ENCODE measurements around the gene ENDOV.

The ENDOV gene

GRCh38 chr17:80416260-80416939 lies 1.4 kb downstream of the ENDOV start:
- no peak for TF ChIP-seq ZNF274 (IDR thresholded peaks at IDR 0.05; ENCODE audit: low read depth, low read length)
- peak overlapping the region; percentile 75; the same call in 1 of the 2 replicates for H3K4me3 ChIP-seq (ENCODE audit: low read length)

GRCh38 chr17:80416940-80417293 lies 1.9 kb downstream of the ENDOV start:
- TF ChIP-seq ZNF274 (IDR thresholded peaks at IDR 0.05; ENCODE audit: low read depth, low read length), result no peak
- no peak overlapping the region for H3K4me3 ChIP-seq (ENCODE audit: low read length)

GRCh38 chr17:80418589-80418988 lies 3.6 kb downstream of the ENDOV start:
- no peak for TF ChIP-seq ZNF274 (IDR thresholded peaks at IDR 0.05; ENCODE audit: low read depth, low read length)
- H3K4me3 ChIP-seq (ENCODE audit: low read length), result no peak overlapping the region

- H3K4me3 ChIP-seq (ENCODE audit: low read length), result no peak overlapping the region
- TF ChIP-seq ZNF274 (IDR thresholded peaks at IDR 0.05; ENCODE audit: low read depth, low read length), result no peak
These were observed 4.3 kb downstream of the ENDOV start for GRCh38 chr17:80419255-80419654.

- TF ChIP-seq ZNF274 (IDR thresholded peaks at IDR 0.05; ENCODE audit: low read depth, low read length), result no peak
- no peak overlapping the region for H3K4me3 ChIP-seq (ENCODE audit: low read length)
These were observed 6.6 kb downstream of the ENDOV start for GRCh38 chr17:80421381-80422090.

- no peak for TF ChIP-seq ZNF274 (IDR thresholded peaks at IDR 0.05; ENCODE audit: low read depth, low read length)
- H3K4me3 ChIP-seq (ENCODE audit: low read length), result no peak overlapping the region
These were observed 7.3 kb downstream of the ENDOV start for GRCh38 chr17:80422276-80422675.

GRCh38 chr17:80422981-80423380 lies 8.0 kb downstream of the ENDOV start:
- H3K4me3 ChIP-seq (ENCODE audit: low read length), result no peak overlapping the region
- TF ChIP-seq ZNF274 (IDR thresholded peaks at IDR 0.05; ENCODE audit: low read depth, low read length), result no peak

GRCh38 chr17:80423536-80424225 lies 8.7 kb downstream of the ENDOV start:
- no peak overlapping the region for H3K4me3 ChIP-seq (ENCODE audit: low read length)
- no peak for TF ChIP-seq ZNF274 (IDR thresholded peaks at IDR 0.05; ENCODE audit: low read depth, low read length)

- TF ChIP-seq ZNF274 (IDR thresholded peaks at IDR 0.05; ENCODE audit: low read depth, low read length), result no peak
- H3K4me3 ChIP-seq (ENCODE audit: low read length), result no peak overlapping the region
These were observed 9.3 kb downstream of the ENDOV start for GRCh38 chr17:80424261-80424660.

GRCh38 chr17:80424878-80425765 lies 10.2 kb downstream of the ENDOV start:
- TF ChIP-seq ZNF274 (IDR thresholded peaks at IDR 0.05; ENCODE audit: low read depth, low read length), result no peak
- no peak overlapping the region for H3K4me3 ChIP-seq (ENCODE audit: low read length)

- no peak overlapping the region for H3K4me3 ChIP-seq (ENCODE audit: low read length)
- no peak for TF ChIP-seq ZNF274 (IDR thresholded peaks at IDR 0.05; ENCODE audit: low read depth, low read length)
These were observed 11.0 kb downstream of the ENDOV start for GRCh38 chr17:80425835-80426426.

- TF ChIP-seq ZNF274 (IDR thresholded peaks at IDR 0.05; ENCODE audit: low read depth, low read length), result no peak
- H3K4me3 ChIP-seq (ENCODE audit: low read length), result no peak overlapping the region
These were observed 11.8 kb downstream of the ENDOV start for GRCh38 chr17:80426671-80427326.
